Measurements from ENCODE around the gene TMEM238.

DNA sequence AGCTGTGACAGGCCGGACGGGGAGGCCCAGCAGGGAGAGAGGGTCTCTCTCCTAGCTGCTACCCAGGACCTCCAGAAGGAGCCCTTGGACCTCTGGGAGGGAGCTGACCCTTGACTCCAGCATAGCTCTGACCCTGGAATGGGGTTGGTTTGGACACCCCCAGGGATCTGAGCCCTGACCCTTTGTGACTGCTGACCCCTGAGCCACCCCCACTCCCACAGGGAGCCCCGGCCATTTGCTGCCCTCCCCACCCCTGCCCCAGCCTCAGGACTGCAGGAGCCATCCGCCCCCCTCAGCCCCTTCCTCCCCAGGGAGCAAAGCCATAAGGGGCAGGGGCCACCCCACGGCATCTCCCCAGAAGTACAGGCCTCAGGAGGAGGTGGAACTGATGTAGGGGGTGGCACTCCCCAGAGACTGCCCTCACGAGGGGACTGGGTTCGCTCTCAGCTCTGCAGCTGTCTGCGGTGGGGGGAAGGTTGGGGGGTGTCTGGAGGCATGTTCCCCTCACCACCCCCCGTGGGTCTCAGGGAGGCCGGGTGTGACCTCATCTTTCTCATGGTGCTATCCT is 36.6 kb downstream of the TMEM238 start:
- TF ChIP-seq, protein P1, sequence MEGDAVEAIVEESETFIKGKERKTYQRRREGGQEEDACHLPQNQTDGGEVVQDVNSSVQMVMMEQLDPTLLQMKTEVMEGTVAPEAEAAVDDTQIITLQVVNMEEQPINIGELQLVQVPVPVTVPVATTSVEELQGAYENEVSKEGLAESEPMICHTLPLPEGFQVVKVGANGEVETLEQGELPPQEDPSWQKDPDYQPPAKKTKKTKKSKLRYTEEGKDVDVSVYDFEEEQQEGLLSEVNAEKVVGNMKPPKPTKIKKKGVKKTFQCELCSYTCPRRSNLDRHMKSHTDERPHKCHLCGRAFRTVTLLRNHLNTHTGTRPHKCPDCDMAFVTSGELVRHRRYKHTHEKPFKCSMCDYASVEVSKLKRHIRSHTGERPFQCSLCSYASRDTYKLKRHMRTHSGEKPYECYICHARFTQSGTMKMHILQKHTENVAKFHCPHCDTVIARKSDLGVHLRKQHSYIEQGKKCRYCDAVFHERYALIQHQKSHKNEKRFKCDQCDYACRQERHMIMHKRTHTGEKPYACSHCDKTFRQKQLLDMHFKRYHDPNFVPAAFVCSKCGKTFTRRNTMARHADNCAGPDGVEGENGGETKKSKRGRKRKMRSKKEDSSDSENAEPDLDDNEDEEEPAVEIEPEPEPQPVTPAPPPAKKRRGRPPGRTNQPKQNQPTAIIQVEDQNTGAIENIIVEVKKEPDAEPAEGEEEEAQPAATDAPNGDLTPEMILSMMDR (IDR thresholded peaks at IDR 0.05) = no peak
- TF ChIP-seq POLR2A (IDR thresholded peaks at IDR 0.05) = no peak
